Trophoblast cell (in vitro differentiated cells and primary cell): Measurements from ENCODE around the gene MSANTD4.
"Not testable (repeated sequence)": the region's sequence is repeated elsewhere in the genome, so short reads cannot be mapped to it uniquely, and the experiment has no call there.

Source experiments
- DNase-seq, 2 donors: peaks; one replicate each; pipeline ENCODE4 v3.0.0-alpha.2; 2016
- H2AFZ ChIP-seq: 2 replicates; pipeline ENCODE4 v1.6.1; 2013; ENCODE audit warnings: low read length, moderate library complexity, mild to moderate bottlenecking; ENCODE audit not compliant: insufficient read depth, poor library complexity
- H2AK5ac ChIP-seq: 2 replicates; pipeline ENCODE4 v1.6.1; 2013; ENCODE audit warnings: mild to moderate bottlenecking, low read length
- H2BK120ac ChIP-seq: 2 replicates; pipeline ENCODE4 v1.6.1; 2013; ENCODE audit warnings: low read length, mild to moderate bottlenecking, moderate library complexity; ENCODE audit not compliant: insufficient read depth, poor library complexity
- H2BK12ac ChIP-seq: 2 replicates; pipeline ENCODE4 v1.6.1; 2013; ENCODE audit warnings: mild to moderate bottlenecking, low read length, moderate library complexity
- H2BK5ac ChIP-seq: 2 replicates; pipeline ENCODE4 v1.6.1; 2013; ENCODE audit warnings: low read length, low read depth, moderate library complexity, mild to moderate bottlenecking; ENCODE audit not compliant: poor library complexity
- H3K14ac ChIP-seq: 2 replicates; pipeline ENCODE4 v1.6.1; 2013; ENCODE audit warnings: mild to moderate bottlenecking, low read length
- H3K18ac ChIP-seq: 2 replicates; pipeline ENCODE4 v1.6.1; 2013; ENCODE audit warnings: mild to moderate bottlenecking, low read length
- H3K23ac ChIP-seq: 2 replicates; pipeline ENCODE4 v1.6.1; 2013; ENCODE audit warnings: low read length
- H3K27ac ChIP-seq: 2 replicates; pipeline ENCODE4 v1.5.1; 2013; ENCODE audit warnings: low read depth, mild to moderate bottlenecking, inconsistent platforms, low read length, moderate library complexity
- H3K27me3 ChIP-seq: 2 replicates; pipeline ENCODE4 v1.6.1; 2013; ENCODE audit warnings: inconsistent platforms, mild to moderate bottlenecking, low read length, moderate library complexity; ENCODE audit not compliant: insufficient read depth
- H3K36me3 ChIP-seq, 2 experiments: 1 replicate in 1 of 2; 2 replicates in 1 of 2; pipeline ENCODE4 v1.6.1; 2013; ENCODE audit warnings: low read length in 2 of 2, mild to moderate bottlenecking in 2 of 2, moderate library complexity in 1 of 2; ENCODE audit not compliant: insufficient read depth in 2 of 2, control insufficient read depth in 1 of 2
- H3K4ac ChIP-seq: 2 replicates; pipeline ENCODE4 v1.6.1; 2013; ENCODE audit warnings: low read depth, mild to moderate bottlenecking, low read length, moderate library complexity
- H3K4me1 ChIP-seq, 2 experiments: 1 replicate in 1 of 2; 2 replicates in 1 of 2; pipeline ENCODE4 v1.6.1; 2013; ENCODE audit warnings: low read length in 2 of 2, mild to moderate bottlenecking in 2 of 2, moderate library complexity in 1 of 2; ENCODE audit not compliant: insufficient read depth in 2 of 2, control insufficient read depth in 1 of 2
- H3K4me2 ChIP-seq: 2 replicates; pipeline ENCODE4 v1.6.1; 2013; ENCODE audit warnings: inconsistent platforms, mild to moderate bottlenecking, low read length, moderate library complexity
- H3K4me3 ChIP-seq: 2 replicates; pipeline ENCODE4 v1.5.1; 2013; ENCODE audit warnings: mild to moderate bottlenecking, low read depth, low read length, inconsistent platforms
- H3K79me1 ChIP-seq: one replicate; pipeline ENCODE4 v1.6.1; 2013; ENCODE audit warnings: low read length
- H3K79me2 ChIP-seq: 2 replicates; pipeline ENCODE4 v1.6.1; 2013; ENCODE audit warnings: low read length, mild to moderate bottlenecking; ENCODE audit not compliant: control insufficient read depth, insufficient read depth, poor library complexity
- H3K9ac ChIP-seq: 2 replicates; pipeline ENCODE4 v1.6.1; 2013; ENCODE audit warnings: mild to moderate bottlenecking, low read length
- H3K9me3 ChIP-seq: 2 replicates; pipeline ENCODE4 v1.6.1; 2013; ENCODE audit warnings: low read depth, mild to moderate bottlenecking, control low read depth, inconsistent platforms, low read length; ENCODE audit not compliant: insufficient read depth
- H4K12ac ChIP-seq: 2 replicates; pipeline ENCODE4 v1.6.1; 2013; ENCODE audit warnings: low read depth, mild to moderate bottlenecking, low read length, moderate library complexity
- H4K8ac ChIP-seq: 2 replicates; pipeline ENCODE4 v1.6.1; 2013; ENCODE audit warnings: low read depth, mild to moderate bottlenecking, low read length, moderate library complexity
- H4K91ac ChIP-seq: one replicate; pipeline ENCODE4 v1.6.1; 2013; ENCODE audit warnings: low read depth, mild to moderate bottlenecking, low read length, moderate library complexity
- WGBS: extraction: QIAGEN DNeasy Blood & Tissue Kit; methylation state at CpG from one replicate; pipeline ENCODE4 v1.1.7; 2013; ENCODE audit warnings: missing lambda C conversion rate; ENCODE audit not compliant: insufficient read length, insufficient coverage; ENCODE audit errors: extremely low coverage; 5-methylcytosine and 5-hydroxymethylcytosine counted together

The MSANTD4 gene

GRCh38 chr11:106061249-106061784, 39.3 kb upstream of the MSANTD4 start:
- H2AK5ac ChIP-seq = no peak overlapping the region
- no peak for DNase-seq
- H3K4me2 ChIP-seq = no peak overlapping the region
- no peak overlapping the region for H4K12ac ChIP-seq
- H3K27ac ChIP-seq = no peak overlapping the region
- H3K4me3 ChIP-seq = no peak overlapping the region
- no peak overlapping the region for H3K23ac ChIP-seq
- no peak overlapping the region for H2BK5ac ChIP-seq
- H4K91ac ChIP-seq = no peak overlapping the region
- H3K9me3 ChIP-seq = no peaks in the 10 kb centered on the region
- H2AFZ ChIP-seq = no peak overlapping the region
- H3K36me3 ChIP-seq = no peaks in the 10 kb centered on the region
- H2BK12ac ChIP-seq = no peak overlapping the region
- H3K14ac ChIP-seq = no peak overlapping the region
- H3K18ac ChIP-seq = no peak overlapping the region
- H3K79me1 ChIP-seq = no peaks in the 10 kb centered on the region
- no peaks in the 10 kb centered on the region for H3K79me2 ChIP-seq
- H3K4ac ChIP-seq = no peak overlapping the region
- no peak overlapping the region for H4K8ac ChIP-seq
- H3K27me3 ChIP-seq = no peaks in the 10 kb centered on the region
- H3K4me1 ChIP-seq = no peaks in the 10 kb centered on the region
- H2BK120ac ChIP-seq = no peak overlapping the region
- H3K9ac ChIP-seq = no peak overlapping the region

- Histone ChIP-seq H4K12ac (no peak overlapping the region), H2BK12ac (no peak overlapping the region), H3K36me3 (no peaks in the 10 kb centered on the region), H3K27ac (no peak overlapping the region), H3K18ac (no peak overlapping the region), H3K23ac (no peak overlapping the region), H4K91ac (no peak overlapping the region), H3K9me3 (no peaks in the 10 kb centered on the region), H3K79me2 (no peaks in the 10 kb centered on the region), H2BK120ac (no peak overlapping the region), H2AFZ (no peak overlapping the region), H3K4me1 (no peaks in the 10 kb centered on the region), H3K9ac (no peak overlapping the region), H3K4me3 (no peak overlapping the region), H2BK5ac (no peak overlapping the region), H3K4ac (no peak overlapping the region), H3K14ac (no peak overlapping the region), H3K4me2 (no peak overlapping the region), H2AK5ac (no peak overlapping the region), H3K27me3 (no peaks in the 10 kb centered on the region), H3K79me1 (no peaks in the 10 kb centered on the region), H4K8ac (no peak overlapping the region)
- no CpG with 5 or more reads among the region's 1 CpG for WGBS
- no peak for DNase-seq
Observed at GRCh38 chr11:106059617-106060016, 37.6 kb upstream of the MSANTD4 start.

- H4K91ac ChIP-seq, H3K4me2 ChIP-seq, H3K18ac ChIP-seq, H3K27ac ChIP-seq, H3K9me3 ChIP-seq, DNase-seq, H4K12ac ChIP-seq, H3K79me2 ChIP-seq, H3K23ac ChIP-seq, H3K9ac ChIP-seq, H4K8ac ChIP-seq, H3K14ac ChIP-seq, H2BK12ac ChIP-seq, H2AFZ ChIP-seq, H2BK5ac ChIP-seq, H3K4me1 ChIP-seq, H3K4me3 ChIP-seq, H3K36me3 ChIP-seq, H3K27me3 ChIP-seq, H2AK5ac ChIP-seq, H3K4ac ChIP-seq, H2BK120ac ChIP-seq, H3K79me1 ChIP-seq: not testable (repeated sequence)
- no CpG with 5 or more reads among the region's 14 CpGs for WGBS
Observed at GRCh38 chr11:106058377-106058776, 36.3 kb upstream of the MSANTD4 start.

- no peak for DNase-seq
- no peaks in the 10 kb centered on the region for H3K9me3 ChIP-seq
- no peak overlapping the region for H2BK5ac ChIP-seq
- H3K23ac ChIP-seq = no peak overlapping the region
- no peak overlapping the region for H3K4ac ChIP-seq
- H3K14ac ChIP-seq = no peak overlapping the region
- no peaks in the 10 kb centered on the region for H3K79me1 ChIP-seq
- WGBS = no CpG with 5 or more reads among the region's 2 CpGs
- H3K4me1 ChIP-seq = no peaks in the 10 kb centered on the region
- no peaks in the 10 kb centered on the region for H3K79me2 ChIP-seq
- no peak overlapping the region for H4K91ac ChIP-seq
- H4K12ac ChIP-seq = no peak overlapping the region
- no peaks in the 10 kb centered on the region for H3K27me3 ChIP-seq
- no peak overlapping the region for H4K8ac ChIP-seq
- H3K18ac ChIP-seq = no peak overlapping the region
- H2AFZ ChIP-seq = no peak overlapping the region
- H2BK120ac ChIP-seq = no peak overlapping the region
- H3K9ac ChIP-seq = no peak overlapping the region
- H3K36me3 ChIP-seq = no peaks in the 10 kb centered on the region
- no peak overlapping the region for H2BK12ac ChIP-seq
- H3K27ac ChIP-seq = no peak overlapping the region
- H2AK5ac ChIP-seq = no peak overlapping the region
- H3K4me2 ChIP-seq = no peak overlapping the region
- no peak overlapping the region for H3K4me3 ChIP-seq
Observed at GRCh38 chr11:106051103-106051502, 29.1 kb upstream of the MSANTD4 start.
